SKM-1 (cell line): Measurements from ENCODE around the gene LIMCH1.
"Not testable (repeated sequence)": the region's sequence is repeated elsewhere in the genome, so short reads cannot be mapped to it uniquely, and the experiment has no call there.

Experiments used
- DNase-seq: peaks from one replicate; lab custom pipeline; 2025; ENCODE audit not compliant: unreplicated experiment; lab: John Stamatoyannopoulos, UW

LIMCH1 gene

GRCh38 chr4:41638866-41639265 lies 100.9 kb downstream of the LIMCH1 start:
- DNase-seq = no peak

DNA sequence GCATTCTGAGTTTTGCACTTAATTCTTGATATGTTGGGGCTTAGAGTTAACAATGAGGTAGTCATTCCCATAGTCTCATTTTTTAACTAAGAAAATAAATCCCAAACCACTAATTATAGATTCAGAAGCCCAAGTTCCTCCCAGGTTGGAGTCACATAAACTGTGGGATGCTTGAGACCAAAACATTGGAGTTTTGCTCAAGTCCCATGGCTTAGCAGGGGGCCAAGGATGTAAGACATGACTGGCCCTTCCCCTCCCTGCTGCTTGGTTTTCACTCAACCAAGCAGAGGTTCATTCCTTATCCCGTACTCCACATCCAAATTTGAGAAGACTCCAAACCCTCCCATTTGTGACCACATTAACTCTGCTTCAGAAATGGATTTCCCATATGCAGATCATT lies 101.3 kb downstream of the LIMCH1 start:
- DNase-seq = no peak

- DNase-seq = no peak
Observed at GRCh38 chr4:41640906-41641305, 102.9 kb downstream of the LIMCH1 start.

- not testable (repeated sequence) for DNase-seq
Observed at GRCh38 chr4:41642746-41643145, 104.8 kb downstream of the LIMCH1 start.

- DNase-seq = no peak
Observed at GRCh38 chr4:41643331-41643730, 105.4 kb downstream of the LIMCH1 start.

- no peak for DNase-seq
Observed at GRCh38 chr4:41644288-41644914, 106.4 kb downstream of the LIMCH1 start.

DNA sequence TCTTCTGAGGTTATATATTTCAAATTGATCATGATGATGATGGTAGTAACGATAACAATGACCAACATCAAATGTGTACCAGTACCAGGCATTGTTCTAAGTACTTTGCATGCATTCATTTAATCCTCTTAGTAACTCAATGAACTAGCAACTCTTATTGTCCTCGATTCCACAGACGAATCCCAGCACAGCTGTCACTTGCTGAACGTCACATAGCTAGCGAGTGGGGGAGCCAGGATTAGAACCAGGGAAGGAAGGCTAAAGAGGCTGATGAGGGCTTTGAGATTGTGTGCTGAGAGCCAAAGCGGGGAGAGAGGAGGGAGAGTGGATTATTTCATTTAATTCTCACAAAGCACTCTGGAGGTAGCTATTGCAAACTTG lies 106.9 kb downstream of the LIMCH1 start:
- DNase-seq = no peak

- no peak for DNase-seq
Observed at GRCh38 chr4:41645728-41646390, 107.9 kb downstream of the LIMCH1 start.

DNA sequence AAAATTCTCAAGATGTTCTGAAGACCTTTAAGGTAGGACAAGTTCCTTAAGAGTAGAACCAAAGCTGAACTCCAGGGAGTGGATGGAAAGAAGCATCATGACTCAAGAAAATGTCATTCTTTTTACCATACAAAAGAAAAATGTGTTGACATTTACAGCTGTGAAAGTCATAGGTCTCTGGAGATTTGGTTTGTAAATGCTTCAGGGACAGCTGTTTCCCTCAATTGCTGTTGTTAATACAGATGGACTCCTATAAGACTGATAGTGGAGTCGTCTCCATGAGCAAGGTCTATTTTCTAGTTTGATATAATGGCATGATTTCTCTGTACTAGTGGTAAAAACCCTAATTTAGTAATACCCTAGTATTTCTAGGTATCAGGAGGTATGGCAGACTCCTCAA lies 108.9 kb downstream of the LIMCH1 start:
- no peak for DNase-seq

- DNase-seq = peak; percentile 45
Observed at GRCh38 chr4:41647383-41647782, 109.4 kb downstream of the LIMCH1 start.

DNA sequence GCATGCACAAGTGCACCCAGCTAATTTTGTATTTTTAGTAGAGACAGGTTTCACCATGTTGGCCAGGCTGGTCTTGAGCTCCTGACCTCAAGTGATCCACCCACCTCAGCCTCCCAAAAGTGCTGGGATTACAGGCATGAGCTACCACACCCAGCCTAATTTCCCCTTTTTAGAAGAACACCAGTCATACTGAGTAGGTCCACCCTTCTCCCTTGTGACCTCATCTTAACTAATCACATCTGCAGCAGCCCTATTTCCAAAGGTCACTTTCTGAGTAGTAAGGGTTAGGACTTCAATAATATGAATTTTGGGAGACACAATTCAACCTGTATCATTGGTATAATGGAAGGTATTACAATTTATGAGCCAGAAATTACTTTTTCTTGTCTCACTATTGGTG lies 113.2 kb downstream of the LIMCH1 start:
- peak; percentile 24 for DNase-seq

- no peak for DNase-seq
Observed at GRCh38 chr4:41652971-41653370, 115.0 kb downstream of the LIMCH1 start.

DNA sequence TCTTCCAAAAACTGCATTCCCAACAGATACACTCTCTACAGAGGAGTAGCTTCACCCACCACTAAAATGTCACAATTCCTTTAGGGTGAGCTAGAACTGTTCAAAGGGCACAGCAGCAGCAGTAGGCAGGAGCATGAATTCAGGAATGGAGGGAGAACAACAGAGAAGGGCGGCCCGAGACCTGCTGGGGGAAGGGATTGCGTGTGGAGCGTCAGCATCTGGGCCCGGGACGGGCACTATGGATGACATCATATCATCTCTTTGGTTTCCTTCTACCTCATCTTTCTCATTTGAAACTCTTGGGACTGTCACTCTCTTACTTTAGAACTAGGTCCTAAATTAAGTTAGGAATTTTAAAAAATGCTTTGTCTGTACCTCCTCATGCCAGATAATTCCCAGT lies 115.6 kb downstream of the LIMCH1 start:
- DNase-seq = no peak

DNA sequence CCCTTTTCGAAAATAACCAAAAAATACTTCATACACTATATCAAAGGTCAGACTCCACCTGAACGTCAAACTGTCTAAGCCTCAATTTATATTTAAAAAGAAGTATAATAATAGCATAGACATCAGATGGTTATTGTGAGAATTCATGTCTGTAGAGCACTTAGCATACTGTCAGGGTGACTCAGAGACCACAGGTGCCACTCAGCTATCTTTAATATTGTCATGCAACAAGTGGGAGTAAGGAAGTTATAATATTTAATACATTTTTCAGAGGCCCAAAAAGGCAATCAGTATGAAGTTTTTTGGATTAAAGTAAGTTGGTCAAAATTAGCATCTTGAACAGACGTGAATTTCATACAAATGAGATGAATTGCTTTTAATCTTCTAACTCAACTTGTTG lies 117.2 kb downstream of the LIMCH1 start:
- no peak for DNase-seq

- no peak for DNase-seq
Observed at GRCh38 chr4:41656106-41656505, 118.1 kb downstream of the LIMCH1 start.

- no peak for DNase-seq
Observed at GRCh38 chr4:41656572-41657520, 118.9 kb downstream of the LIMCH1 start.

DNA sequence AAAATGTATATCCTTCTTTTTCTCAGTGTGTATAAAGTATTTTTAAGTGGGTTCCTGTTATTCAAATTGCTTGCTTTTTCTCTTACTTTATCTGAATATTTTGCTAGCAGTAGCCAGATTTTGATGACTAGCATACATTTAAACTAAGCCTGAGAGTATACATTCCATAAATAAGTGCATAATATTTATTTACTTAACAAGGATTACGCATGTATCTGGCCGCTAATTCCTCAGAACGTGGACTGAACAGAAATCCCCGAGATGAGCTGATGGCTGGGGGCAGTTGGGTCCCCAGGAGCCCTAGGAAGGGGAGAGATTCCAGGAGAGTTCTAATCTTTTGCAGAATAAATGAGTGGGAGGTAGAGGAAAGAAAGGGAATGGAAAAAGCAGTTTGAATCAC lies 119.6 kb downstream of the LIMCH1 start:
- DNase-seq = no peak

DNA sequence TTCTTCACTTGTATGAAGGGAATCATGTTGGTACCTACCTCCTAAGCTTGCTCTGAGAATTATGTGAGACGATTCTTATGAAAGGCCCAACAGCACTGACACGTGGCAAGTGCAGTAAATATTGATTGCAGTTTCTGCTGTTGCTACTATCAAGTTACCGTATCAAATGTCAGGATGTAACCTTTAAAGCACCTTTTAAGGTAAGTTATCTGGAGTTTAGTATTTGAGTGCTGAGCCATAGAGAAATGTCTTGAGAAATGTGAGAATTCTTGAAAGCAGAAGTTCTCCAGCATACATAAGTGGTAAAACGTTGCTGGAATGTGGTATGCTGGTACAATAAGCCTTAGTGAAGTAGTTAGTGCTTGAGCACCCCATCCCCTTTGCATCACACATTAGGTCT lies 120.2 kb downstream of the LIMCH1 start:
- no peak for DNase-seq

GRCh38 chr4:41660352-41660751 lies 122.4 kb downstream of the LIMCH1 start:
- DNase-seq = no peak

- DNase-seq = peak; percentile 38
Observed at GRCh38 chr4:41661442-41662076, 123.6 kb downstream of the LIMCH1 start.

DNA sequence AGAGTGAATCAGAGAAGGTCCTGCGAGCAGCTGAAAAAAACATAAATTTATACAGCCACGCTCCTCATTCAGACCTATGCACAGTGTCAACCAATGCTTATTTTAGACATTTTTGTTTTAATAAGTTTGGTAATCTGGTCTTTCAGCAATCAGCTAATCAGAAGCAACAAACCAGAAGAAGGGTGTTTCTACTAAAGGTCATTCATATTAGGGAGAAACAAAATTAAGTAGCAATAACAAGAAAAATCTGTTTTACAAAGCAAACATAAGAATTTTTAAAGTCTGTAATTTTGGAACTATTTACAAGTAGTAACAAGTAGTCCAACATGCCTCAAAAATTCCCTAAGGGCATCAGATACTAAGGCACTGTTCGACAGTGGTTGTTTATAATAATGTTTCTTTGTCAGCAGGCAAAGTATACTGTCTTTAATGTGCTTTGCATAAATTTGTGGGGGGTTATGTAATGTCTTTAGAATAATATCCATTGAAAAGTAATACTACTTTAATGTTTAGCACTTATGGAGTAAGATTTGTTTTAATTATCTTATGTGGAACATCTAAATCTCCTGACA lies 127.8 kb downstream of the LIMCH1 start:
- DNase-seq = no peak
